ENCODE measurements around the gene CDA.

- no peak for TF ChIP-seq POLR2A (IDR thresholded peaks at IDR 0.05; ENCODE audit: low read depth, low read length)
- no peak for TF ChIP-seq TAF1 (IDR thresholded peaks at IDR 0.05; ENCODE audit: borderline replicate concordance, low read depth, low read length)
Measured at GRCh38 chr1:20644416-20644815, 55.5 kb downstream of the CDA start.
